Upper lobe of right lung (tissue), 1 donor: ENCODE results near the gene GASK1A. TPM values are rescaled to one million over a fixed set of nuclear protein-coding genes. Genes with fewer than 3 reads are reported as not detected.

Experiments used
- ATAC-seq: fragments of 200-7000 bp; cut with Tn5 transposase; one replicate; pipeline ENCODE4 v1.9.1; 2020; ENCODE audit warnings: mild to moderate bottlenecking, moderate library complexity
- DNase-seq: peaks from one replicate; pipeline ENCODE4 v3.0.0-alpha.2; 2020
- H3K27ac ChIP-seq: fragments of 200-600 bp; one replicate; pipeline ENCODE4 v1.8.0; 2022
- H3K27me3 ChIP-seq: fragments of 200-600 bp; one replicate; pipeline ENCODE4 v1.8.0; 2022; ENCODE audit warnings: mild to moderate bottlenecking
- H3K36me3 ChIP-seq: fragments of 200-600 bp; one replicate; pipeline ENCODE4 v1.8.0; 2022
- H3K4me1 ChIP-seq: fragments of 200-600 bp; one replicate; pipeline ENCODE4 v1.8.0; 2022
- H3K4me3 ChIP-seq: fragments of 200-600 bp; one replicate; pipeline ENCODE4 v1.8.0; 2022; ENCODE audit warnings: mild to moderate bottlenecking
- H3K9me3 ChIP-seq: fragments of 200-600 bp; one replicate; pipeline ENCODE4 v1.8.0; 2022
- CTCF ChIP-seq: fragments of 200-600 bp; IDR thresholded peaks from one replicate; pipeline ENCODE4 v1.8.0; 2022; ENCODE audit warnings: antibody characterized with exemption
- intact Hi-C: fragments of 100-400 bp; cut with DNase I; formaldehyde crosslinking; loops from one replicate; pipeline ENCODE4 v1.11.0; 2022
- total RNA-seq: library from RNA; stranded (reverse); fragmentation: NEBNext Ultra II Directional; extraction: Animal tissue kit (Norgen Biotek cat#: 25700); gene quantifications from one replicate; pipeline ENCODE4 v1.2.1, GENCODE V29; 2021
- donor health status: DM: no; HTN: yes; CAD: no; lungs with severe emphysema.

GASK1A gene
- total RNA-seq, 1 donor from 2014 or later = 3.9 TPM

- TF ChIP-seq CTCF = no peak
- H3K4me3 ChIP-seq = no peak overlapping the region
- H3K4me1 ChIP-seq = no peaks in the 10 kb centered on the region
- no peaks in the 10 kb centered on the region for H3K36me3 ChIP-seq
- no peaks in the 10 kb centered on the region for H3K27me3 ChIP-seq
- DNase-seq (no peak), ATAC-seq (no peak)
- no peaks in the 10 kb centered on the region for H3K9me3 ChIP-seq
- H3K27ac ChIP-seq = no peak overlapping the region
- intact Hi-C loops = no loop called here
Measured at GRCh38 chr3:43017593-43018195, 38.6 kb downstream of the GASK1A start.

- Histone ChIP-seq H3K4me1 (no peaks in the 10 kb centered on the region), H3K36me3 (no peaks in the 10 kb centered on the region), H3K9me3 (no peaks in the 10 kb centered on the region), H3K4me3 (no peak overlapping the region), H3K27me3 (no peaks in the 10 kb centered on the region), H3K27ac (no peak overlapping the region)
- DNase-seq (no peak), ATAC-seq (no peak)
- intact Hi-C loops = no loop called here
- TF ChIP-seq CTCF = no peak
Measured at GRCh38 chr3:43018246-43018645, 39.1 kb downstream of the GASK1A start.

GRCh38 chr3:43019006-43019809 is 40.1 kb downstream of the GASK1A start:
- Histone ChIP-seq H3K4me1 (no peaks in the 10 kb centered on the region), H3K9me3 (no peaks in the 10 kb centered on the region), H3K27ac (no peak overlapping the region), H3K36me3 (no peaks in the 10 kb centered on the region), H3K27me3 (no peaks in the 10 kb centered on the region), H3K4me3 (no peak overlapping the region)
- no peak for TF ChIP-seq CTCF
- intact Hi-C loops = no loop called here
- ATAC-seq (no peak), DNase-seq (no peak)

- no peaks in the 10 kb centered on the region for H3K36me3 ChIP-seq
- ATAC-seq (no peak), DNase-seq (no peak)
- H3K4me1 ChIP-seq = no peaks in the 10 kb centered on the region
- H3K27ac ChIP-seq = no peak overlapping the region
- no peak overlapping the region for H3K4me3 ChIP-seq
- H3K9me3 ChIP-seq = no peaks in the 10 kb centered on the region
- intact Hi-C loops = no loop called here
- H3K27me3 ChIP-seq = no peaks in the 10 kb centered on the region
- no peak for TF ChIP-seq CTCF
Measured at GRCh38 chr3:43019826-43020225, 40.7 kb downstream of the GASK1A start.

GRCh38 chr3:43021186-43021585 is 42.1 kb downstream of the GASK1A start:
- Histone ChIP-seq H3K27me3 (no peaks in the 10 kb centered on the region), H3K9me3 (no peaks in the 10 kb centered on the region), H3K36me3 (no peaks in the 10 kb centered on the region), H3K4me1 (no peaks in the 10 kb centered on the region), H3K27ac (no peak overlapping the region), H3K4me3 (no peak overlapping the region)
- no peak for TF ChIP-seq CTCF
- ATAC-seq = no peak
- intact Hi-C loops = no loop called here
- DNase-seq = no peak
